ENCODE results near the gene DNAJC21.
A peak's percentile ranks its signal among the peaks of the same experiment; 100 is the strongest.
"Not testable (repeated sequence)": the region's sequence is repeated elsewhere in the genome, so short reads cannot be mapped to it uniquely, and the experiment has no call there.

The DNAJC21 gene

DNA sequence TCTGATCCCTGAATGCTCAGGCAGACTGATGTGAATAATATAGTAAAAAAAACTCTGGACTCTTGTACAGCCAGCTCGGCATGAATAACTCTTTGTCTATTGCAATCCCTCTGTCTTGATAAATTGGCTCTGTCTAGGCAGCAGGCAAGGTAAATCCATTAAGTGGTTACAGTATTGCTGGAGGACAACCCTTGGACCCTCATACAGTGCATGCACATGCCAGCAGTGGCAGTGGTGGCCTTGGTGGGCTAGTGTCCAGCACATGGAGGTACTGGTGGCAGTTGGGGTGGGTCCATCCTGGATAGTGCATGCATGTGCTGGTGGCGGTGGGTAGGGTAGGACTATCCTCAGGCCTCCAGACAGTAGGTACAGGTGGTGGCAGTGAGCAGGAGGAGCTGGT is 38.9 kb downstream of the DNAJC21 start:
- Mint-ChIP-seq H3K27me3 (ENCODE audit: low read depth) (peaks cover 3% of the 10 kb centered on the region), H3K4me3 (no peak overlapping the region), H3K36me3 (ENCODE audit: low read depth) (peaks cover 17% of the 10 kb centered on the region), H3K27ac (no peak overlapping the region), H3K9me3 (peaks cover 17% of the 10 kb centered on the region), H3K4me1 (no peaks in the 10 kb centered on the region)
- TF ChIP-seq, protein P1, sequence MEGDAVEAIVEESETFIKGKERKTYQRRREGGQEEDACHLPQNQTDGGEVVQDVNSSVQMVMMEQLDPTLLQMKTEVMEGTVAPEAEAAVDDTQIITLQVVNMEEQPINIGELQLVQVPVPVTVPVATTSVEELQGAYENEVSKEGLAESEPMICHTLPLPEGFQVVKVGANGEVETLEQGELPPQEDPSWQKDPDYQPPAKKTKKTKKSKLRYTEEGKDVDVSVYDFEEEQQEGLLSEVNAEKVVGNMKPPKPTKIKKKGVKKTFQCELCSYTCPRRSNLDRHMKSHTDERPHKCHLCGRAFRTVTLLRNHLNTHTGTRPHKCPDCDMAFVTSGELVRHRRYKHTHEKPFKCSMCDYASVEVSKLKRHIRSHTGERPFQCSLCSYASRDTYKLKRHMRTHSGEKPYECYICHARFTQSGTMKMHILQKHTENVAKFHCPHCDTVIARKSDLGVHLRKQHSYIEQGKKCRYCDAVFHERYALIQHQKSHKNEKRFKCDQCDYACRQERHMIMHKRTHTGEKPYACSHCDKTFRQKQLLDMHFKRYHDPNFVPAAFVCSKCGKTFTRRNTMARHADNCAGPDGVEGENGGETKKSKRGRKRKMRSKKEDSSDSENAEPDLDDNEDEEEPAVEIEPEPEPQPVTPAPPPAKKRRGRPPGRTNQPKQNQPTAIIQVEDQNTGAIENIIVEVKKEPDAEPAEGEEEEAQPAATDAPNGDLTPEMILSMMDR (IDR thresholded peaks at IDR 0.05; ENCODE audit: unreplicated experiment in 3 of 3), result no peak

DNA sequence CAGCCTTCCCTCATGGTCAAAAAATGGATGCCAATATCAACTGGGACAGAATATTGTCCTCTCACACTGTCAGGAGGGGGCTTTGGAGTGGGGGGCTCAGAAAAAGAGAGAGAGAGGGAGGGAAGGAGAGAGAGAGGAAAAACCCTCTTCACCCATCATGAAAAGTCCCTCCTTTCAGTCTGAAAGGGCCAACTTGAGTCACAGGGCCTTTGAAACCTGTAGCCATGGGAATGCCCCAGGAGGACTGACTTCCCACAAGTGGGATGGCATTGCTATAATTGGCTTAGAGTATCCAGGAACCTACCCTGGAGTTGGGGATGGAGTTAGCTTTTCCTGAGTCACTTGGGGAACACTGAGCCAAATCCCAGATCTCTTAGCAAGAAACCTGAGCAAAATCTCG is 41.2 kb downstream of the DNAJC21 start:
- Mint-ChIP-seq H3K27me3 (ENCODE audit: low read depth) (peaks cover 3% of the 10 kb centered on the region), H3K4me3 (no peak overlapping the region), H3K9me3 (peaks cover 14% of the 10 kb centered on the region), H3K27ac (no peak overlapping the region), H3K4me1 (no peaks in the 10 kb centered on the region), H3K36me3 (ENCODE audit: low read depth) (peaks cover 15% of the 10 kb centered on the region)
- TF ChIP-seq, protein P1 (IDR thresholded peaks at IDR 0.05; ENCODE audit: unreplicated experiment in 3 of 3), result no peak

DNA sequence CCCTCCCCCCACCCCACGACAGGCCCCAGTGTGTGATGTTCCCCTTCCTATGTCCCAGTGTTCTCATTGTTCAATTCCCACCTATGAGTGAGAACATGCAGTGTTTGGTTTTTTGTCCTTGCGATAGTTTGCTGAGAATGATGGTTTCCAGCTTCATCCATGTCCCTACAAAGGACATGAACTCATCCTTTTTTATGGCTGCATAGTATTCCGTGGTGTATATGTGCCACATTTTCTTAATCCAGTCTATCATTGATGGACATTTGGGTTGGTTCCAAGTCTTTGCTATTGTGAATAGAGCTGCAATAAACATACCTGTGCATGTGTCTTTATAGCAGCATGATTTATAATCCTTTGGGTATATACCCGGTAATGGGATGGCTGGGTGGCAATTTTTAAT is 42.3 kb downstream of the DNAJC21 start:
- H3K4me3 Mint-ChIP-seq; H3K27ac Mint-ChIP-seq; H3K9me3 Mint-ChIP-seq; H3K36me3 Mint-ChIP-seq (ENCODE audit: low read depth); H3K27me3 Mint-ChIP-seq (ENCODE audit: low read depth); H3K4me1 Mint-ChIP-seq: not testable (repeated sequence)

DNA sequence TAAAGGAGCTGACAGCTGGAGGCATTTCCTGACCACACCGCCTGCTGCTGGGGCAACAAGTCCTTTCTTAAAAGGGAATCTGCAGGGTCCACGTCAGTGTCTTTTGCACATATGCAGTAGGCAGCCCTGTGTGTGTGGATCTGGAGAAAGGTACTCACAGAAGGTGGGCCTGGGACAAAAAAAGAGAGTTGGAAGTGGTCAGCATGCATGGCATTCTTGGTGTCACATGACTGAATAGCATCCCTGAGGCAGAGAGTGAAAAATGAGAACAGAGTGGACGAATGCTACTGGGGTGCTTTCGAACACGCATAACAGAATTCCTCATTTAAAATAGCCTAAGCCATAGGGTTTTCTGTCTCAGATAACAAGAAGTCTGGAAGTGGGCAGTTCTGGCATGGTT is 47.0 kb downstream of the DNAJC21 start:
- no peaks in the 10 kb centered on the region for H3K27me3 Mint-ChIP-seq (ENCODE audit: low read depth)
- peaks cover under 1% of the 10 kb centered on the region for H3K9me3 Mint-ChIP-seq

DNA sequence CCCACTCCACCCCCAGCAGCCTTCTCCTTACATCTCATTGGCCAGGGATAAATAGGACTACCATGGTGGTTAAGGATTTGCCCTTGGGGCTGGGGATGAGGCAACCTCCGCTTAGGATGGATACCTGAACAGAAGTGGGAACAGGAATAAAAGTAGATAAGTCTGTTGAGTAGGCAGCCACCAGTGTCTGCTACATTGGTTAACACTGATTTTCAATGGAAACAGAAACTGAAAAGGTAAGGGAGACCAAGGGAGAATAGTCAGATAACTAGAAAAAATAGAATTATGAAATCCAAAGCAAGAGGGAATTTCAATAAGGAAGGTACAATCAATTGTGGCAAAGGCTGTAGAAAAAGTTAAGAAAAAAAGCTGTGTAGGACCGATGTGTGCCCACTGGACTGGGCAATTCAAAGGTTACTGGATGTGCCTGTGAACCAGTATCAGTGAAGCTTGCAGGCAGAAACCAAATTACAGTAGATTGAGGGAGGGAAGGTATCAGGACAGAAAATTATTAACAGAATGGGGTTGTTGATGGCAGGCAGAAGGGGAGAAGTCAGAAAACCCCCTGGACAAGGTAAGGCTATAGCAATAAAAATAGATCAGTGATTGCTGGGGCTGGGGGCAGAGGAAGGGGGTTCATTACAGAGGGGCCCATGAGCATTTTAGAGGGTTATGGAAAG is 48.7 kb downstream of the DNAJC21 start:
- H3K27me3 Mint-ChIP-seq (ENCODE audit: low read depth), result no peaks in the 10 kb centered on the region
- H3K27ac Mint-ChIP-seq, result peak overlapping the region; percentile 58 to 95 (median 85)

More for the DNA sequence above, 47.0 kb downstream of the DNAJC21 start:
- Mint-ChIP-seq H3K27ac (peak overlapping the region in 2 of 3 experiments; percentile 25 to 86), H3K36me3 (ENCODE audit: low read depth) (no peaks in the 10 kb centered on the region), H3K4me1 (no peaks in the 10 kb centered on the region), H3K4me3 (no peak overlapping the region)
- TF ChIP-seq, protein P1 (IDR thresholded peaks at IDR 0.05; ENCODE audit: unreplicated experiment in 3 of 3), result no peak

DNA sequence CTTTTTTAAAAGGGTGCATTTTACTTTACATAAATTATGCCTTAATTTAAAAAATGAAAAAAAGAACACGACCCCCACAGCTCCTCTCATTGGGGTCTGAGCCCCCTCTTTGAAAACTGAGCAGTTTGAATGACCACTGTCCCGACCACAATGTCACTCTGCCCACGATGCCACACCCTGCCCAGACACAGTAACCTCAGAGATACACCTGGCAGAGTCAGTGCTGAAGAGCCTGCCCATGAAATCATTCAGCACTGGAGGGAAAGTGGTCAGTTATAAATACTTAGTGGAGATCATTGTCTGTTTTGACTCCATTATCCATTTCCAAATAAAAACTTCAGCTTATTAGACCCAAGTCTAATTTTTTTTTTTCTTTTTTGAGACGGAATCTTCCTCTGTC is 49.3 kb downstream of the DNAJC21 start:
- no peak overlapping the region for H3K4me3 Mint-ChIP-seq
- H3K27ac Mint-ChIP-seq, result peak overlapping the region; percentile 58 to 95 (median 85)
- no peaks in the 10 kb centered on the region for H3K27me3 Mint-ChIP-seq (ENCODE audit: low read depth)
- H3K36me3 Mint-ChIP-seq (ENCODE audit: low read depth), result no peaks in the 10 kb centered on the region
- H3K4me1 Mint-ChIP-seq, result no peaks in the 10 kb centered on the region
- peaks cover 13% of the 10 kb centered on the region for H3K9me3 Mint-ChIP-seq
- TF ChIP-seq, protein P1 (IDR thresholded peaks at IDR 0.05; ENCODE audit: unreplicated experiment in 3 of 3), result no peak

More for the DNA sequence above, 48.7 kb downstream of the DNAJC21 start:
- Mint-ChIP-seq H3K36me3 (ENCODE audit: low read depth) (no peaks in the 10 kb centered on the region), H3K9me3 (peaks cover 12% of the 10 kb centered on the region), H3K4me1 (no peaks in the 10 kb centered on the region), H3K4me3 (peak overlapping the region in 2 of 3 experiments; percentile 9 to 14)
- TF ChIP-seq, protein P1 (IDR thresholded peaks at IDR 0.05; ENCODE audit: unreplicated experiment in 3 of 3), result no peak

Measured in nephron (organoid).